H1 (cell line): Measurements from ENCODE around the gene FAM174B. TPM values are rescaled to one million over a fixed set of nuclear protein-coding genes. Genes with fewer than 3 reads are reported as not detected.

ENCODE experiments used
- CTCF ChIA-PET: fragments of 300-600 bp; sonication (Branson Sonifier 250); formaldehyde crosslinking; loops from one replicate; lab custom pipeline; 2021; ENCODE audit not compliant: partially characterized antibody; lab: Charles Lee
- POLR2A ChIA-PET: fragments of 300-600 bp; sonication (Branson Sonifier 250); formaldehyde crosslinking; loops from one replicate; lab custom pipeline; 2021; ENCODE audit warnings: inconsistent platforms; ENCODE audit not compliant: partially characterized antibody; lab: Charles Lee
- DNase-seq, 2 experiments: peaks; one replicate each; pipeline versions ENCODE4 v3.0.0 to v3.0.0-alpha.2; 2010 to 2022; ENCODE audit warnings: low spot score in 2 of 2, low read depth in 1 of 2, mixed read lengths in 1 of 2
- FAIRE-seq: peaks from 2 replicates; lab custom pipeline; 2011; peaks lifted over from hg19 to GRCh38; lab: Jason Lieb, UNC
- H2AFZ ChIP-seq: 2 replicates; pipeline ENCODE4 v1.8.1; 2012; ENCODE audit warnings: low read length, inconsistent platforms
- H2AK5ac ChIP-seq: 2 replicates; pipeline ENCODE4 v1.6.1; 2013; ENCODE audit warnings: low read depth, low read length
- H2BK120ac ChIP-seq: replicated peaks from 2 replicates; pipeline ENCODE3; 2013; ENCODE audit warnings: low read depth, low read length, inconsistent platforms
- H2BK12ac ChIP-seq: 2 replicates; pipeline ENCODE4 v1.6.1; 2013; ENCODE audit warnings: low read depth, low read length
- H2BK15ac ChIP-seq: 2 replicates; pipeline ENCODE4 v1.6.1; 2013; ENCODE audit warnings: low read length
- H2BK20ac ChIP-seq: 2 replicates; pipeline ENCODE4 v1.6.1; 2013; ENCODE audit warnings: low read length
- H2BK5ac ChIP-seq: 2 replicates; pipeline ENCODE4 v1.6.1; 2013; ENCODE audit warnings: low read depth, low read length
- H3K14ac ChIP-seq: 2 replicates; pipeline ENCODE4 v1.6.1; 2013; ENCODE audit warnings: inconsistent platforms; ENCODE audit not compliant: insufficient read length
- H3K18ac ChIP-seq: 2 replicates; pipeline ENCODE4 v1.6.1; 2013; ENCODE audit warnings: low read length; ENCODE audit errors: extremely low read depth
- H3K23ac ChIP-seq: 2 replicates; pipeline ENCODE4 v1.6.1; 2013; ENCODE audit warnings: inconsistent platforms; ENCODE audit not compliant: insufficient read length
- H3K23me2 ChIP-seq: 2 replicates; pipeline ENCODE4 v1.6.1; 2013; ENCODE audit warnings: low read depth, low read length
- H3K27ac ChIP-seq: 2 replicates; pipeline ENCODE4 v1.6.1; 2011; ENCODE audit warnings: low read depth, low read length, inconsistent platforms
- H3K27me3 ChIP-seq, 4 experiments: replicated peaks in 1 of 4; 1 replicate in 1 of 4; 2 replicates in 3 of 4; pipeline versions ENCODE4 v1.6.1 to v1.8.1; 2011 to 2013; ENCODE audit warnings: low read length in 3 of 4, mild to moderate bottlenecking in 3 of 4, inconsistent platforms in 2 of 4, mixed read lengths in 2 of 4, moderate library complexity in 1 of 4; ENCODE audit not compliant: control insufficient read depth in 3 of 4, insufficient read depth in 3 of 4; ENCODE audit errors: extremely low read depth in 1 of 4
- H3K36me3 ChIP-seq, 4 experiments: 2 replicates each; pipeline versions ENCODE4 v1.6.1 to v1.8.1; 2011 to 2013; ENCODE audit warnings: mild to moderate bottlenecking in 4 of 4, low read length in 3 of 4, moderate library complexity in 2 of 4, control low read depth in 1 of 4, inconsistent platforms in 1 of 4; ENCODE audit not compliant: insufficient read depth in 4 of 4, control insufficient read depth in 2 of 4
- H3K4ac ChIP-seq: replicated peaks from 2 replicates; pipeline ENCODE3; 2013; ENCODE audit warnings: low read length, low read depth, mixed read lengths, inconsistent platforms; ENCODE audit not compliant: insufficient read length
- H3K4me1 ChIP-seq, 4 experiments: replicated peaks in 1 of 4; 1 replicate in 1 of 4; 2 replicates in 3 of 4; pipeline versions ENCODE4 v1.6.1 to v1.8.1; 2011 to 2013; ENCODE audit warnings: low read length in 3 of 4, inconsistent platforms in 2 of 4, mixed read lengths in 1 of 4; ENCODE audit not compliant: insufficient read depth in 4 of 4, control insufficient read depth in 3 of 4
- H3K4me2 ChIP-seq, 2 experiments: 2 replicates each; pipeline versions ENCODE4 v1.6.1 to v1.8.1; 2011 to 2013; ENCODE audit warnings: low read depth in 2 of 2, low read length in 2 of 2, control low read depth in 1 of 2, inconsistent platforms in 1 of 2, mild to moderate bottlenecking in 1 of 2; ENCODE audit not compliant: insufficient read depth in 1 of 2
- H3K4me3 ChIP-seq, 4 experiments: fragments of 200-600, 300-600 bp in 1 of 4; sonication (generic), shearing (Covaris generic), sonication (Bioruptor Twin) in 1 of 4; 2 replicates each; pipeline versions ENCODE4 v1.5.1 to v1.8.1; 2011 to 2016; ENCODE audit warnings: low read length in 4 of 4, low read depth in 3 of 4, control low read depth in 2 of 4, inconsistent platforms in 2 of 4, mild to moderate bottlenecking in 2 of 4, mixed read lengths in 1 of 4, moderate library complexity in 1 of 4; ENCODE audit not compliant: insufficient read depth in 2 of 4; ENCODE audit errors: extremely low read depth in 1 of 4
- H3K56ac ChIP-seq: replicated peaks from 2 replicates; pipeline ENCODE3; 2013; ENCODE audit warnings: low read depth, mild to moderate bottlenecking, mixed read lengths, low read length, inconsistent platforms; ENCODE audit not compliant: insufficient read length
- H3K79me1 ChIP-seq: 2 replicates; pipeline ENCODE4 v1.6.1; 2013; ENCODE audit warnings: low read depth, low read length, control low read depth
- H3K79me2 ChIP-seq, 2 experiments: 2 replicates each; pipeline versions ENCODE4 v1.6.1 to v1.8.1; 2012 to 2013; ENCODE audit warnings: low read length in 2 of 2, mild to moderate bottlenecking in 2 of 2, inconsistent platforms in 1 of 2; ENCODE audit not compliant: insufficient read depth in 2 of 2, control insufficient read depth in 1 of 2
- H3K9ac ChIP-seq, 4 experiments: replicated peaks in 1 of 4; 1 replicate in 1 of 4; 2 replicates in 3 of 4; pipeline versions ENCODE4 v1.6.1 to v1.8.1; 2011 to 2013; ENCODE audit warnings: low read depth in 3 of 4, low read length in 3 of 4, control low read depth in 2 of 4, mild to moderate bottlenecking in 2 of 4, moderate library complexity in 2 of 4, inconsistent platforms in 1 of 4; ENCODE audit errors: extremely low read depth in 1 of 4
- H3K9me3 ChIP-seq, 2 experiments: 2 replicates each; pipeline versions ENCODE4 v1.6.1 to v1.8.1; 2012 to 2013; ENCODE audit warnings: mild to moderate bottlenecking in 2 of 2, moderate library complexity in 2 of 2, control low read depth in 1 of 2, inconsistent platforms in 1 of 2, low read depth in 1 of 2, low read length in 1 of 2, mixed read lengths in 1 of 2; ENCODE audit not compliant: insufficient read depth in 2 of 2
- H4K20me1 ChIP-seq, 2 experiments: replicated peaks in 1 of 2; 2 replicates each; pipeline versions ENCODE3 to v1.8.1; 2011 to 2013; ENCODE audit warnings: inconsistent platforms in 2 of 2, low read length in 2 of 2, mild to moderate bottlenecking in 1 of 2; ENCODE audit not compliant: insufficient read depth in 2 of 2, control insufficient read depth in 1 of 2
- H4K5ac ChIP-seq: 2 replicates; pipeline ENCODE4 v1.6.1; 2013; ENCODE audit warnings: low read length, low read depth, mixed read lengths, inconsistent platforms; ENCODE audit not compliant: insufficient read length
- H4K8ac ChIP-seq: 2 replicates; pipeline ENCODE4 v1.8.0; 2013; ENCODE audit warnings: mild to moderate bottlenecking, moderate library complexity, low read length, inconsistent platforms; ENCODE audit not compliant: insufficient read depth; ENCODE audit errors: extremely low read depth
- H4K91ac ChIP-seq: replicated peaks from 2 replicates; pipeline ENCODE3; 2013; ENCODE audit warnings: low read length, mixed read lengths, inconsistent platforms; ENCODE audit not compliant: insufficient read length
- EGR1 ChIP-seq: IDR thresholded peaks from 2 replicates; pipeline ENCODE4 v1.6.1; 2011; ENCODE audit warnings: low read depth, low read length, borderline replicate concordance
- GABPA ChIP-seq: IDR thresholded peaks from 2 replicates; pipeline ENCODE4 v1.6.1; 2011; ENCODE audit warnings: mild to moderate bottlenecking, low read length, moderate library complexity, borderline replicate concordance; ENCODE audit not compliant: insufficient read depth
- HDAC6 ChIP-seq: IDR thresholded peaks from one replicate; pipeline ENCODE4 v1.7.1; 2012; ENCODE audit warnings: low read depth, mild to moderate bottlenecking, inconsistent platforms, low read length, moderate library complexity
- MAFK ChIP-seq: IDR thresholded peaks from 2 replicates; pipeline ENCODE4 v1.6.1; 2012; ENCODE audit warnings: low read depth, mild to moderate bottlenecking, improper control_type of control experiment, low read length
- NANOG ChIP-seq: IDR thresholded peaks from 2 replicates; pipeline ENCODE4 v1.6.1; 2011; ENCODE audit warnings: low read length, low read depth, mild to moderate bottlenecking, inconsistent platforms; ENCODE audit not compliant: insufficient read depth, poor library complexity, severe bottlenecking
- NRF1 ChIP-seq: IDR thresholded peaks from 2 replicates; pipeline ENCODE4 v1.6.1; 2011; ENCODE audit warnings: mild to moderate bottlenecking, low read depth, low read length, improper control_type of control experiment
- RAD21 ChIP-seq, 2 experiments: IDR thresholded peaks in 1 of 2; conservative IDR thresholded peaks in 1 of 2; 2 replicates each; pipeline ENCODE4 v1.6.1; 2011; ENCODE audit warnings: low read depth in 2 of 2, low read length in 2 of 2, improper control_type of control experiment in 1 of 2, inconsistent platforms in 1 of 2, mild to moderate bottlenecking in 1 of 2, moderate library complexity in 1 of 2
- SP2 ChIP-seq: IDR thresholded peaks from 2 replicates; pipeline ENCODE4 v1.6.1; 2012; ENCODE audit warnings: mild to moderate bottlenecking, low read length, inconsistent platforms
- YY1 ChIP-seq: IDR thresholded peaks from 2 replicates; pipeline ENCODE4 v1.6.1; 2011; ENCODE audit warnings: low read depth, mild to moderate bottlenecking, low read length
- WGBS, 2 experiments: shearing (Covaris generic) in 1 of 2; methylation state at CpG; one replicate each; pipeline versions ENCODE4 v1.1.6 to v1.1.7; 2013 to 2015; ENCODE audit warnings: low lambda C conversion rate in 2 of 2, mixed read lengths in 2 of 2, inconsistent platforms in 1 of 2, low coverage in 1 of 2, missing lambda C conversion rate in 1 of 2; ENCODE audit not compliant: insufficient replicate concordance in 2 of 2, insufficient coverage in 1 of 2, insufficient read length in 1 of 2; ENCODE audit errors: extremely low coverage in 1 of 2, missing lambda C conversion rate in 1 of 2; 5-methylcytosine and 5-hydroxymethylcytosine counted together
- polyA plus RNA-seq, 7 experiments: library from polyadenylated mRNA; depleted of rRNA in 3 of 7; stranded (reverse) in 5 of 7; unstranded in 2 of 7; fragments of >200 nt in 5 of 7; fragments of 200-250 nt in 2 of 7; gene quantifications; 1 replicate in 5 of 7; 2 replicates in 1 of 7; 4 replicates in 1 of 7; pipeline versions ENCODE4 v1.2.1 to v1.2.3, GENCODE V29; 2011 to 2013; ENCODE audit warnings: missing spikeins in 2 of 7, mixed read lengths in 2 of 7
- total RNA-seq: library from RNA; stranded (reverse); fragmentation: NEBNext Ultra II Directional; extraction: Animal tissue kit (Norgen Biotek cat#: 25700); gene quantifications from 2 replicates; pipeline ENCODE4 v1.2.1, GENCODE V29; 2021
- TF ChIP-seq, protein P1 (sequence below): IDR thresholded peaks from 2 replicates; pipeline ENCODE4 v1.6.1; 2011; ENCODE audit warnings: low read depth, mild to moderate bottlenecking, low read length; ENCODE audit not compliant: insufficient read depth

The FAM174B gene
- total and polyA plus RNA-seq, 2 of the 8 experiments (the other 6 are each of a cell fraction or from before 2014, with no cell fraction given) = 9.3 to 35.2 TPM

DNA sequence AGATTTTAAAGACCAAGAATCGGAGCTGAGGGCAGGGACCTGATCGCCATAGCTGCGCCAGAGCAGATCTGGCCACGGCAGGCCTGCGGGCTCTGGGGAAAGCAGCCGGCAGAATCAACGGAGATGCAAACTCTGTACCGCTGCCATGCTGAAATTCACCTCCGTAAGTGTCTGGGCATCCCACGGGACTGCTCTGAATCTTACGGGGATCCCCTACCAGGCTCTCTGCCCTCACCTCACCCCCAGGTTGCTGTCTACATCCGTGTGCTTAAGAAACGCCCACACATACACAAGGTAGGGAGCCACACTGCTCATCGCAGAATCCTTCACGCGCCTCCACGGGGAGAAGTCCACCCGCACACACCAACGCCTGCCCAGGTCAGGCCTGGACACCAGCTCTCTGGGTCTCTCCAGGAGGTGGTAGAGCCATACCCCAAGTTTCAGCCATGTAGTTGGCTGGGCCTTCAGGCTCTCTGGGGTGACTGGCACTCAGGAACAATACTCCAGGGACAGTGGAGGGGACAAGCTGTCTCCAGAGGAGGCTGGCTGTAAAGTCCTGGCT is 33.5 kb downstream of the FAM174B start:
- Histone ChIP-seq H2AFZ (no peak overlapping the region), H3K56ac (no peak overlapping the region), H3K4ac (no peak overlapping the region), H3K9ac (no peak overlapping the region), H3K79me1 (no peaks in the 10 kb centered on the region), H3K27me3 (no peaks in the 10 kb centered on the region), H3K4me2 (no peak overlapping the region), H2AK5ac (peak overlapping the region; percentile 42; the same call in 1 of the 2 replicates), H3K4me3 (no peak overlapping the region), H3K18ac (peak overlapping the region; percentile 29; the same call in 1 of the 2 replicates), H2BK120ac (no peak overlapping the region), H3K79me2 (no peaks in the 10 kb centered on the region), H2BK20ac (no peak overlapping the region), H3K23ac (no peak overlapping the region), H2BK5ac (0 out of 2 replicates have a peak overlapping the region, but pooled peaks have one; percentile 10), H3K36me3 (no peaks in the 10 kb centered on the region), H3K9me3 (no peaks in the 10 kb centered on the region), H3K14ac (no peak overlapping the region), H3K4me1 (peaks cover 0 to 9% (median 2%) of the 10 kb centered on the region in 4 experiments; a peak in 4 of 7 replicates), H4K20me1 (no peaks in the 10 kb centered on the region), H4K91ac (no peak overlapping the region), H2BK15ac (no peak overlapping the region), H2BK12ac (0 out of 2 replicates have a peak overlapping the region, but pooled peaks have one; percentile 17), H4K5ac (no peak overlapping the region), H3K23me2 (no peaks in the 10 kb centered on the region), H3K27ac (no peak overlapping the region), H4K8ac (no peak overlapping the region)
- FAIRE-seq (no peak), DNase-seq (no peak)
- POLR2A ChIA-PET = no interaction called here
- 90% methylated on average over 17 of the region's 19 CpGs; no CpG with 5 or more reads in 1 of the 2 experiments for WGBS, 2 experiments
- CTCF ChIA-PET = interaction anchor here (1.2 to 1.9 kb wide), 2 partner anchors 10 to 14 kb away, joined by 5 to 11 read pairs; no protein-coding TSS in a partner anchor
- TF ChIP-seq SP2 = no peak
- TF ChIP-seq EGR1 = no peak
- no peak for TF ChIP-seq NRF1
- TF ChIP-seq NANOG = no peak
- no peak for TF ChIP-seq YY1
- no peak for TF ChIP-seq RAD21 (IDR thresholded peaks at IDR 0.05 in 1 of 2, conservative IDR thresholded peaks at IDR 0.05 in 1 of 2; ENCODE audit: low read depth in 2 of 2, low read length in 2 of 2)
- TF ChIP-seq, protein P1, sequence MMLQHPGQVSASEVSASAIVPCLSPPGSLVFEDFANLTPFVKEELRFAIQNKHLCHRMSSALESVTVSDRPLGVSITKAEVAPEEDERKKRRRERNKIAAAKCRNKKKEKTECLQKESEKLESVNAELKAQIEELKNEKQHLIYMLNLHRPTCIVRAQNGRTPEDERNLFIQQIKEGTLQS = no peak
- TF ChIP-seq MAFK = no peak
- TF ChIP-seq GABPA = no peak
- TF ChIP-seq HDAC6 = no peak
